ENCODE data around the gene CEBPA.

Gene CEBPA

GRCh38 chr19:33340991-33341390 lies 38.7 kb upstream of the CEBPA start:
- TF ChIP-seq TAF1 (IDR thresholded peaks at IDR 0.05; ENCODE audit: borderline replicate concordance, low read depth, low read length) (no peak), POLR2AphosphoS5 (IDR thresholded peaks at IDR 0.05; ENCODE audit: low read depth, low read length) (no peak), POLR2A (IDR thresholded peaks at IDR 0.05; ENCODE audit: low read depth, low read length) (no peak)
- DNase-seq (ENCODE audit: insufficient read length) (no peak), FAIRE-seq (no peak)

GRCh38 chr19:33339016-33339984 lies 37.0 kb upstream of the CEBPA start:
- TF ChIP-seq POLR2AphosphoS5 (IDR thresholded peaks at IDR 0.05; ENCODE audit: low read depth, low read length) = no peak
- TF ChIP-seq POLR2A (IDR thresholded peaks at IDR 0.05; ENCODE audit: low read depth, low read length) = no peak
- no peak for TF ChIP-seq TAF1 (IDR thresholded peaks at IDR 0.05; ENCODE audit: borderline replicate concordance, low read depth, low read length)
- FAIRE-seq (no peak), DNase-seq (ENCODE audit: insufficient read length) (no peak)

GRCh38 chr19:33335446-33335845 lies 33.1 kb upstream of the CEBPA start:
- TF ChIP-seq TAF1 (IDR thresholded peaks at IDR 0.05; ENCODE audit: borderline replicate concordance, low read depth, low read length) (no peak), POLR2A (IDR thresholded peaks at IDR 0.05; ENCODE audit: low read depth, low read length) (no peak), POLR2AphosphoS5 (IDR thresholded peaks at IDR 0.05; ENCODE audit: low read depth, low read length) (no peak)
- DNase-seq (ENCODE audit: insufficient read length) = no peak
- no peak for FAIRE-seq

GRCh38 chr19:33334271-33334670 lies 31.9 kb upstream of the CEBPA start:
- FAIRE-seq (no peak), DNase-seq (ENCODE audit: insufficient read length) (no peak)
- TF ChIP-seq POLR2A (IDR thresholded peaks at IDR 0.05; ENCODE audit: low read depth, low read length) (no peak), TAF1 (IDR thresholded peaks at IDR 0.05; ENCODE audit: borderline replicate concordance, low read depth, low read length) (no peak), POLR2AphosphoS5 (IDR thresholded peaks at IDR 0.05; ENCODE audit: low read depth, low read length) (no peak)

- TF ChIP-seq POLR2A (IDR thresholded peaks at IDR 0.05; ENCODE audit: low read depth, low read length) = no peak
- TF ChIP-seq POLR2AphosphoS5 (IDR thresholded peaks at IDR 0.05; ENCODE audit: low read depth, low read length) = no peak
- DNase-seq (ENCODE audit: insufficient read length) (no peak), FAIRE-seq (no peak)
Measured at GRCh38 chr19:33333642-33334041, 31.3 kb upstream of the CEBPA start.

- TF ChIP-seq POLR2AphosphoS5 (IDR thresholded peaks at IDR 0.05; ENCODE audit: low read depth, low read length) (no peak), TAF1 (IDR thresholded peaks at IDR 0.05; ENCODE audit: borderline replicate concordance, low read depth, low read length) (no peak)
- FAIRE-seq (no peak), DNase-seq (ENCODE audit: insufficient read length) (no peak)
Measured at GRCh38 chr19:33333151-33333550, 30.8 kb upstream of the CEBPA start.

GRCh38 chr19:33332248-33332647 lies 29.9 kb upstream of the CEBPA start:
- TF ChIP-seq TAF1 (IDR thresholded peaks at IDR 0.05; ENCODE audit: borderline replicate concordance, low read depth, low read length) (no peak), POLR2AphosphoS5 (IDR thresholded peaks at IDR 0.05; ENCODE audit: low read depth, low read length) (no peak), POLR2A (IDR thresholded peaks at IDR 0.05; ENCODE audit: low read depth, low read length) (no peak)
- DNase-seq (ENCODE audit: insufficient read length) (no peak), FAIRE-seq (no peak)

GRCh38 chr19:33329736-33330135 lies 27.4 kb upstream of the CEBPA start:
- no peak for FAIRE-seq
- no peak for TF ChIP-seq TAF1 (IDR thresholded peaks at IDR 0.05; ENCODE audit: borderline replicate concordance, low read depth, low read length)
- TF ChIP-seq POLR2A (IDR thresholded peaks at IDR 0.05; ENCODE audit: low read depth, low read length) = no peak
- TF ChIP-seq POLR2AphosphoS5 (IDR thresholded peaks at IDR 0.05; ENCODE audit: low read depth, low read length) = no peak
- DNase-seq (ENCODE audit: insufficient read length) = no peak

GRCh38 chr19:33329060-33329459 lies 26.7 kb upstream of the CEBPA start:
- DNase-seq (ENCODE audit: insufficient read length) = no peak
- FAIRE-seq = no peak
- no peak for TF ChIP-seq POLR2A (IDR thresholded peaks at IDR 0.05; ENCODE audit: low read depth, low read length)
- no peak for TF ChIP-seq POLR2AphosphoS5 (IDR thresholded peaks at IDR 0.05; ENCODE audit: low read depth, low read length)
- no peak for TF ChIP-seq TAF1 (IDR thresholded peaks at IDR 0.05; ENCODE audit: borderline replicate concordance, low read depth, low read length)

GRCh38 chr19:33325920-33326319 lies 23.6 kb upstream of the CEBPA start:
- DNase-seq (ENCODE audit: insufficient read length) = no peak
- TF ChIP-seq TAF1 (IDR thresholded peaks at IDR 0.05; ENCODE audit: borderline replicate concordance, low read depth, low read length) (no peak), POLR2AphosphoS5 (IDR thresholded peaks at IDR 0.05; ENCODE audit: low read depth, low read length) (no peak), POLR2A (IDR thresholded peaks at IDR 0.05; ENCODE audit: low read depth, low read length) (no peak)
- no peak for FAIRE-seq

GRCh38 chr19:33324628-33325027 lies 22.3 kb upstream of the CEBPA start:
- TF ChIP-seq POLR2AphosphoS5 (IDR thresholded peaks at IDR 0.05; ENCODE audit: low read depth, low read length) (no peak), TAF1 (IDR thresholded peaks at IDR 0.05; ENCODE audit: borderline replicate concordance, low read depth, low read length) (no peak), POLR2A (IDR thresholded peaks at IDR 0.05; ENCODE audit: low read depth, low read length) (no peak)
- no peak for FAIRE-seq
- no peak for DNase-seq (ENCODE audit: insufficient read length)

- no peak for FAIRE-seq
- TF ChIP-seq POLR2A (IDR thresholded peaks at IDR 0.05; ENCODE audit: low read depth, low read length) (no peak), TAF1 (IDR thresholded peaks at IDR 0.05; ENCODE audit: borderline replicate concordance, low read depth, low read length) (no peak), POLR2AphosphoS5 (IDR thresholded peaks at IDR 0.05; ENCODE audit: low read depth, low read length) (no peak)
- no peak for DNase-seq (ENCODE audit: insufficient read length)
Measured at GRCh38 chr19:33323093-33323820, 20.9 kb upstream of the CEBPA start.

Measured in GM12892 (cell line).